Stimulated activated CD4-positive, alpha-beta T cell treated with anti-CD3 and anti-CD28 coated beads, Interleukin-2, amount 100 ng/mL, for 24 hours (primary cell): ENCODE data around the gene VIT.

Source experiments
- DNase-seq, 2 donors: peaks; one replicate each; pipeline ENCODE4 v3.0.0-alpha.2; 2020

VIT gene

DNA sequence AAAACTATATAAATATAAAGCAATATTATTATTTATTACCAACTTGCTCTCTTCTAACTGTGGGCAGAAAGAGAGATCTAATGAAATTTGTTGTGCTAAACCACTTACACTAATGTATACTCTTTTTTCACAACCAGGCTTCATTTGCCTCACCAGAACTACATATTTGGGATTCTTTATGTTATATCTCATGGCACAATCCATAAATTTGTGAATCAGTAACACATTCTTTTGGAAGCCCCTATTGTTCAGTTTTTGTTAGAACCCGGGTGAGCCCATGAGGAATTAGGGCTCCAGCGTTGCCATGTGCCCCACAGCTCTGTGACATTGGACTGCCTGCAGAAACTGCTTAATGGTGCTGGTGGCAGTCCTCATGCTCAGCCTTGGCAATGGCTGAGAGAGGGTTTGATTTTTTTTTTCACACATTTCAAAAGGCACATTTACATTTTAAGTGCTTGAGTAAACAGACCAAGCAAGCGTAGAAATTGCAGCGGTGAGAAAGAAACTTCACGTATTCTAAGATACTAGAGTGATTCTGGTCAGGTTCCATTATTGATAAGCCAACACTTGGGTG lies 15.3 kb downstream of the VIT start:
- DNase-seq, result no peak

DNA sequence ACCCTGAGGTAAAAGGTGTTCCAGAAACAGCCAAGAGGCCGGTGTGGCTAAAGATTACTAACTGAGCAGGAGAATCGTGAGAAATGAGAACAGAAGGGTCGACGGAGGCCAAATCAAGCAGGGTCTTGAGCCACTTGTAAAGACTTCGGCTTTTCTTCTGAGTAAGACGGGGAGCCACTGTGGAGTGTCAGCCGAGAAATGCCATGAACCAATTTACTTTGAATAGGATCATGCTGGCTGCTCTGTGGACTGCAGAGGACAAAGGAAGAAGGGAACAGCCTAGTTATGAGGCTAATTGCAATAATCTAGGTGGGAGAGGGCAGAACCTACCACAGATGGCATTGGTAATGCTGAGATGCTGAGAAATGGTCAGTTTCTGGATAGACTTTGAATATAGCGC lies 16.8 kb downstream of the VIT start:
- DNase-seq, result no peak

DNA sequence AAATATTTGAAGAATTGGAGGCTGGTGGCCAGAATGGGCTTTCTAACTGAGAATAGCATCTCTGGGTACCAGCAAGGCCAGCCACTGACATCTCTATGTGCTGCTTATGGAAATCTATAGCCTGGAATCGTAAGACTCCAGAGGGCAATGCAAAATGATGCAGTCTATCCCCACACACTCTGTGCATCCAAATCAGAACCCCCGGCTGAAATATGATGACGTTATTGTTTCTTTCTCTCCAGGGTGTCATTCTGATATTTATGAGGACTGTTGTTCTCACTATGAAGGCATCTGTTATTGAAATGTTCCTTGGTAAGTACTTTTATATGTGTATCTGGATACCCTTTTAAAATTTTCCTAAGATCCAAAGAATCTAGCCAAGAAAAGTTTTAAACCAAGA lies 19.6 kb downstream of the VIT start:
- no peak for DNase-seq

DNA sequence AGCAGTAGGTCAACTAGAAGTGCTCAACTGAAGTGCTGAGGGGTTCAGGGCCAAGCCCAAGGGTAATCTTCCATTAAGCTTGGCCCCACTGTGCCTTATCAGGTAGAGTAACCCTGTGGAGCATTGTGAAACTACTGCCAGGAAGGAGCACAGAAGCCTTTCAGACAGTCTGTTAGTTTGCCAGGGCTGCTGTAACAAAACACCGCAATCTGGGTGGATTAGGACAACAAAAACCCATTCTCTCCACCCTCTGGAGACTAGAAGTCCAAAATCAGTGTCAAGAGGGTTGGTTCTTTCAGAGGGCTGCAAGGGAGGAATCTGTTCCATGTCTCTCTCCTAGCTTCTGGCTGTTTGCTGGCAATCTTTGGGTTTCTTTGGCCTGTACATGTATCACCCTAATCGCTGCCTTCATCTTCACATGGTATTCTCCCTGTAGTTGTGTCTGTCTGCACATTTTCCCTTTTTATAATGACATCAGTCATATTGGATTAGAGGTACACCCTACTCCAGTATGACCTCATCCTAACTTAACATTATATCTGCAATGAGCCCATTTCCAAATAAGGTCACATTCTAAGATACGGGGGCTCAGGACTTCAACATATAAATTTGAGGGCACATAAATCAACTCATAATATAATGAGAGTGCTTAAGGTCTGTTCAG lies 21.2 kb downstream of the VIT start:
- no peak for DNase-seq

DNA sequence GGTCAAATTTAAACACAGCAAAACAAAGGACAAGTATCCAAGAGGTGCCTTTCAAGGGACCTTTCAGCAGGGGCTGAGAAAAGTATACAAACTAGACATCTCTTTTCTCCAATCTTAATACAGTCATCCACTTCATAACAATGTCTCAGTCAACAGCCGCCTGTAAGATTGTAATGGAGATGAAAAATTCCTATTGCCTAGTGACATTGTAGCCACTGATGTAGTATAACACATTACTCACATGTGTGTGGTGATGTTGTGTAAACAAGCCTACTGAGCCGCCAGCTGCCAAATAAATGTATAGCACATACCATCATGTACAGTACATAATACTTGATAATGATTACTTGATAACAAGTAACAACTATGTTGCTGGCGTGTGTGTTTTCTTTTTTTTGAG lies 31.0 kb downstream of the VIT start:
- DNase-seq, result no peak

DNA sequence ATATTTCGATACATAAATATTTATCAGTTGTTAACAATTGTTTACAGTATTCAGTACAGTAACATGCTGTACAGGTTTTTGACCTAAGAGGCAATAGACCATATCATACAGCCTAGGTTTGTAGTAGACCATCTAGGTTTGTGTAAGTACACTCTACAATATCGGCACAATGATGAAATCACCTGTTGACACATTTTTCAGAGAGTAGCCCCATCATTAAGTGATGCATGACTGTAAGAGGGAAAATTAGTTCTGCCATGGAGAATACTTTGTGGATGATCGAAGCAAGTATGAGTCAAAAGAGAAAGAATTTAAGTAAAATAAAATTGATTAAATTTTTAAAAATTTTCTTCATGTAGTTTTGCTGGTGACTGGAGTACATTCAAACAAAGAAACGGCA lies 32.6 kb downstream of the VIT start:
- no peak for DNase-seq

GRCh38 chr2:36731941-36732672 lies 35.6 kb downstream of the VIT start:
- DNase-seq, result no peak

DNA sequence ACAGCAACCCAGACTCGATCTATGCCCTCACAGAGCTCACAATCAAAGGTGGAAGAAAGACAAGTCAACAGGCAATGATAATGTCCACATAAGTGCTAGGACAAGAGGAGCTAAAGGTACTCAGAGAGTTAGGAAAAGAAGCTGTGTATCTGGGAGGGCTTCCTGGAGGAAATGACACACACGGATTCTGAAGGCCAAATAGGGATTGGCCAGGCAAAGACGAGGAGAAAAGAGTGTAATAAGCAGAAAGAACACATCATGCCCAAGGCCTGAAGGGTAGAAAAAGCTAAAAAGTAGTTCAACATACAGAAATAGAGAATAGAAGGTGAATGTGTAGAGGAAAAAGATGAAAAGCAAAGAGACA lies 36.1 kb downstream of the VIT start:
- no peak for DNase-seq

- DNase-seq, result no peak
These were observed 36.7 kb downstream of the VIT start for GRCh38 chr2:36733215-36733614.

GRCh38 chr2:36734304-36734703 lies 37.8 kb downstream of the VIT start:
- no peak for DNase-seq

GRCh38 chr2:36737131-36737750 lies 40.7 kb downstream of the VIT start:
- DNase-seq, result no peak

- no peak for DNase-seq
These were observed 43.6 kb downstream of the VIT start for GRCh38 chr2:36740061-36740460.

DNA sequence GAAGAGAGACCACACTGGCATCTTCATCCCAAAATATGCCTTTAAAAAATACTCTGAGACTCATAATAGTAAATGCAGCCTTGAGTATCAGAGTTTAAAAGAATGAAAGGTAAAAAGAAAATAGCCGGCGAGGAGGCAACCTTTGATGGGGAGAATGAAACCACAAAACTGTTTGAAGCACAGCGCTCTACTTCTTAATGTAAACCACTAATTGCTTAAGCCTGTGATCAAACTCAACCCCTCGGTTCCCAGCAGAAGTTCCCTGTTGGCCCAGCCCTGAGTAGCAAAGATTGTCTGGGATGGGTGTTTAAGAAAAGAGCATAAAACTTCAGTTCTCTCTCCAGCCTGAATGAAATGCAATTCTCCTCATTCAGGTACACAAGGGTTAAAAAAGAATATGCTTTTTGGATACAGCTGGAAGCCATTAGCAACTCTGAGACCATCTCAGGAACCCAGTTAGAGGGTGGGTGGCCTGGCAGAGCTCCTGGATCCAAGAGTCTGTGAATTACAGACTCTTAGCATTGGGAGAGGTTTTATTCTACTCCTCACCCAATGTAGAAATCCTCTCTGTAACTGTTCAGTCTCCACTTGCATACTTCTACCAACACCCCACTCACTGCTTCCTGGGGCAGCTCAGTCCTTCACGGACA lies 44.8 kb downstream of the VIT start:
- no peak for DNase-seq

DNA sequence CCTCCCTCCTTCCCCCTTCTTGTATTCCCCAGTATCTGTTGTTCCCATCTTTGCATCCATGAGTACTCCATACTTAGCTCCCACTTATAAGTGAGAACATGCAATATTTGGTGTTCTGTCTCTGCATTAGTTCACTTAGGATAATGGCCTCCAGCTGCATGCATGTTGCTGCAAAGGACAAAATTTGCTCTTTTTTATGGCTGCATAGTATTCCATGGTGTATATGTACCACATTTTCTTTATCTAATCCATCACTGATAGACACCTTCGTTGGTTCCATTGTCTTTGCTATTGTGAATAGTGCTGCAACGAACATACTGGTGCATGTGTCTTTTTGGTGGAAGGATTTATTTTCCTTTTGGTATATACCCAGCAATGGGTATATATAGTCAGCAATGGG lies 47.4 kb downstream of the VIT start:
- DNase-seq, result no peak

GRCh38 chr2:36748166-36748565 lies 51.7 kb downstream of the VIT start:
- DNase-seq, result no peak

DNA sequence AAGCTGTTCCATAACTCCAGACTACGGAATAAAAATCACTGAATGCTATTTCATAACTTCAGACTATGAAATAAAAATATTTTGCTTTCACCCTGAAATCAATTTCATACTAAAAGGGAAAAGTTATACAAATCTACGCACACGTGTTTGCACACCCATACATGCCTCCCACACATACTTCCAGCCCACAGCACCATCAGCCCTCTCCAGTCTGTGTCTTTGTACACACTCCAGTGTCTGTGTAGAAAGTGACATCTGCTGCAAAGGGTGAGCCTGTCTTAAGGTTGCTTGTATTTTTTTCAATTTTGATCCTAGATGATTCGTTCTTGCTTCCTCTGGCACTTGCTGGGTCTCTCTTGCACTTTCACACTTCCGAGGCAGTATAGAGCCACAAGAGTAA lies 53.6 kb downstream of the VIT start:
- no peak for DNase-seq

- DNase-seq, result no peak
These were observed 57.3 kb downstream of the VIT start for GRCh38 chr2:36753706-36754221.

DNA sequence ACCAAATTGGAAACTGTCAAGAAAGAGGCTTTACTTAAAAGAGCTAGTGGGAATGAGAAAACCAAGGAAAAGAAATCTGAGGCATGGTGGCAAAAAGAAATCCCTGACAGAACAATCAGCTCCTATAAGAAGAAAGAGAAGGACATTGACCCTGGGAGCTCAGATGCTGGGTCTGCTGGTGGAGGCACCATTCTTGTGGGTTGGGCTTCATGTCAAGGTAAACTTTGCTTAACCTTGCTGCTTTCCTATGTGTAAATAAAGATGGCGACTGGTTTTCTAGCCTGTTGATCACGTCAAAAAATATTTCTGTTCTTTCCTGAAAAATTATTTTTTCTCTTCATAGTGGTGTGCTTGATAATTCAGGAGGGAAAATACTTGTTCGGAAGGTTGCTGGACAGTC lies 58.1 kb downstream of the VIT start:
- DNase-seq, result no peak

DNA sequence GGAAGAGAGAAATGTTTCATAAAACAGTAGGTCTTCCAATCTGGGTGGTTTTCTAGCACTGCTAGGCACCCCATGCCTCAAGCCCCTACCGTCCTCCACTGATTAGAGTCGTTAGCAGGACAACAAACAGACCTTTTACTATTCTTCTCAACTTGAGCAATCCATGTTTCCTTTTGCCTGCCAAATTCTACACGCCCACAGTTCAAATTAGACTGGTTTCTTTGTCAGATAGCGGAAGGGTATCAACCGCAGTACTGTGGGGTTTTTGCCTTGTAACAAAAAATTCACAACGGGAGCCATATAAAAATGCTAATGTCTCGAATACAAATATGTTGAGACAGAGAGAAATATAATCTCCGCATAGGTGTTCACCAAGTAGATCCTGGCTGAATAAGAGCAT lies 59.9 kb downstream of the VIT start:
- DNase-seq, result no peak

GRCh38 chr2:36762764-36763490 lies 66.4 kb downstream of the VIT start:
- no peak for DNase-seq

- no peak for DNase-seq
These were observed 72.6 kb downstream of the VIT start for GRCh38 chr2:36769106-36769505.

GRCh38 chr2:36770542-36771287 lies 74.2 kb downstream of the VIT start:
- DNase-seq, result peak; percentile 53 to 62
